Aorta (tissue), 5 donors: ENCODE data around the gene FLVCR1. TPM values are rescaled to one million over a fixed set of nuclear protein-coding genes. Genes with fewer than 3 reads are reported as not detected.

Source experiments
- ATAC-seq: fragments of 200-7000 bp; cut with Tn5 transposase; one replicate; pipeline ENCODE4 v1.9.1; 2022; ENCODE audit warnings: moderate library complexity; ENCODE audit not compliant: low FRiP score
- DNase-seq, 2 donors: peaks; one replicate each; pipeline ENCODE4 v3.0.0-alpha.2; 2020
- H3K27ac ChIP-seq, 2 donors: one replicate each; pipeline ENCODE4 v1.5.1; 2013; ENCODE audit warnings: low read length in 2 of 2, mild to moderate bottlenecking in 2 of 2, moderate library complexity in 2 of 2, control low read depth in 1 of 2, inconsistent platforms in 1 of 2, low read depth in 1 of 2
- H3K27me3 ChIP-seq, 2 donors: one replicate each; pipeline ENCODE4 v1.6.1; 2013; ENCODE audit warnings: control low read depth in 1 of 2, low read length in 1 of 2, mild to moderate bottlenecking in 1 of 2, moderate library complexity in 1 of 2; ENCODE audit not compliant: insufficient read depth in 2 of 2, control insufficient read depth in 1 of 2
- H3K36me3 ChIP-seq, 2 donors: one replicate each; pipeline ENCODE4 v1.6.1; 2013; ENCODE audit warnings: control low read depth in 1 of 2, low read length in 1 of 2, mild to moderate bottlenecking in 1 of 2; ENCODE audit not compliant: insufficient read depth in 2 of 2, control insufficient read depth in 1 of 2
- H3K4me1 ChIP-seq, 2 donors: one replicate each; pipeline ENCODE4 v1.6.1; 2013; ENCODE audit warnings: low read length in 2 of 2, control low read depth in 1 of 2, mild to moderate bottlenecking in 1 of 2, moderate library complexity in 1 of 2; ENCODE audit not compliant: insufficient read depth in 2 of 2, control insufficient read depth in 1 of 2
- H3K4me3 ChIP-seq, 2 donors: one replicate each; pipeline ENCODE4 v1.5.1; 2013; ENCODE audit warnings: low read length in 2 of 2, control low read depth in 1 of 2, mild to moderate bottlenecking in 1 of 2
- H3K9me3 ChIP-seq: one replicate; pipeline ENCODE4 v1.6.1; 2013; ENCODE audit warnings: mild to moderate bottlenecking, low read length; ENCODE audit not compliant: control insufficient read depth
- WGBS, 2 donors: extraction: QIAGEN DNeasy Blood & Tissue Kit; methylation state at CpG; one replicate each; pipeline ENCODE4 v1.1.7; 2013; 5-methylcytosine and 5-hydroxymethylcytosine counted together
- intact Hi-C, 2 donors: fragments of 100-400 bp; cut with DNase I; formaldehyde crosslinking; loops; one replicate each; pipeline versions ENCODE4 v1.14.2 to v1.15.0; 2022
- polyA plus RNA-seq, 2 donors: library from polyadenylated mRNA; stranded (reverse); fragments of 200-250 nt; gene quantifications; one replicate each; pipeline ENCODE4 v1.2.3, GENCODE V29; 2013
- total RNA-seq, 2 donors: library from RNA; stranded (reverse); fragmentation: NEBNext Ultra II Directional; extraction: Animal tissue kit (Norgen Biotek cat#: 25700); gene quantifications; one replicate each; pipeline ENCODE4 v1.2.1, GENCODE V29; 2021
- donor health status: healthy with polysubstance abuse.
- donor health status: Bipolar disorder and iron deficiency.
- donor health status: DM: no; HTN: no; CAD: no.
- donor health status: DM: no; HTN: no; CAD: no.
- donor health status: DM: yes; HTN: yes; CAD: no.

FLVCR1 gene
- total and polyA plus RNA-seq, 4 donors: 2.6 to 7.7 (median 4.9) TPM

- no peaks in the 10 kb centered on the region for H3K9me3 ChIP-seq
- H3K4me1 ChIP-seq: no peaks in the 10 kb centered on the region
- ATAC-seq: no peak
- intact Hi-C loops: no loop called here
- H3K27me3 ChIP-seq: no peaks in the 10 kb centered on the region
- H3K4me3 ChIP-seq: no peak overlapping the region
- no peak for DNase-seq
- WGBS, 2 donors: 100% methylated on average over 1 of the region's 1 CpG
- H3K27ac ChIP-seq: no peak overlapping the region
- H3K36me3 ChIP-seq: no peaks in the 10 kb centered on the region
These were observed 13.9 kb downstream of the FLVCR1 start for GRCh38 chr1:212871976-212872375.

DNA sequence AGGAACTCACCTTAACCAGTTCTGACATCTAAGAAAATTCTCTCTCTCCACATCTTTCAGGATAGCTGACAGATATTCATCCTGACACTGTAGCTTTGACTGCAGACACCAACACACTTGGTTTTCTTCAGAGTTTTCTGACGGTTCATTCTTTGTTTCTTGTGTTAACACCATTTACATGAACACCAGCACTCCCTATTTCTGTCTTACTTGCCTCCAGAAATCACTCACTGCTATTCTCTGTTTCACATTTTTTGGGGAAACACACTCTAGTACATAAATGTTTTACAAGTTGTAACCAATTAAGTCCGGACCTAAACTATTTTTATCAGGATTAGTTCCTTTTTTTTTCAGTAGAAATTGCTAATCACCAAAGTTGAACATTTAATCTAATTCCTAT is 15.4 kb downstream of the FLVCR1 start:
- 68 to 73% methylated on average over 2 of the region's 2 CpGs for WGBS, 2 donors
- no peaks in the 10 kb centered on the region for H3K4me1 ChIP-seq
- DNase-seq (no peak), ATAC-seq (no peak)
- H3K27me3 ChIP-seq: no peaks in the 10 kb centered on the region
- intact Hi-C loops: no loop called here
- no peak overlapping the region for H3K27ac ChIP-seq
- H3K9me3 ChIP-seq: no peaks in the 10 kb centered on the region
- no peak overlapping the region for H3K4me3 ChIP-seq
- no peaks in the 10 kb centered on the region for H3K36me3 ChIP-seq

DNA sequence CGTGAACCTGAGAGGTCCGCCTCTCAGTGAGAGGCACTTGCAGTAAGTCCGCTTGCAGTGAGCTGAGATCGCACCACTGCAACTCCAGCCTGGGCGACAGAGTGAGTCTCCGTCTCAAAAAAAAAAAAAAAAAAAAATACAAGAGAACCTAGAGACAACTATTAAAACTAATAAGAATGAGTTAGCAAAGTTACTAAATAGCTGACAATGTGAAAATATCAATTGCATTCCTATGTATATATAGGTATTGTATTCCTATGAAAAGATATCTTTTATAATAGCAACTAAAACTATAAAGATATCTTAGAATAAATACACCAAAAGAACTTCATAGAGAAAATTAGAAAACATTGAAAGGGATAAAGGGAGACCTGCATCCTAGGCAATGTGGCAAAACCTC is 20.3 kb downstream of the FLVCR1 start:
- H3K4me1 ChIP-seq: no peaks in the 10 kb centered on the region
- H3K9me3 ChIP-seq: no peaks in the 10 kb centered on the region
- ATAC-seq (no peak), DNase-seq (no peak)
- H3K27ac ChIP-seq: no peak overlapping the region
- no peaks in the 10 kb centered on the region for H3K27me3 ChIP-seq
- H3K4me3 ChIP-seq: no peak overlapping the region
- intact Hi-C loops: no loop called here
- no peaks in the 10 kb centered on the region for H3K36me3 ChIP-seq
- 97 to 98% methylated on average over 6 of the region's 6 CpGs for WGBS, 2 donors

DNA sequence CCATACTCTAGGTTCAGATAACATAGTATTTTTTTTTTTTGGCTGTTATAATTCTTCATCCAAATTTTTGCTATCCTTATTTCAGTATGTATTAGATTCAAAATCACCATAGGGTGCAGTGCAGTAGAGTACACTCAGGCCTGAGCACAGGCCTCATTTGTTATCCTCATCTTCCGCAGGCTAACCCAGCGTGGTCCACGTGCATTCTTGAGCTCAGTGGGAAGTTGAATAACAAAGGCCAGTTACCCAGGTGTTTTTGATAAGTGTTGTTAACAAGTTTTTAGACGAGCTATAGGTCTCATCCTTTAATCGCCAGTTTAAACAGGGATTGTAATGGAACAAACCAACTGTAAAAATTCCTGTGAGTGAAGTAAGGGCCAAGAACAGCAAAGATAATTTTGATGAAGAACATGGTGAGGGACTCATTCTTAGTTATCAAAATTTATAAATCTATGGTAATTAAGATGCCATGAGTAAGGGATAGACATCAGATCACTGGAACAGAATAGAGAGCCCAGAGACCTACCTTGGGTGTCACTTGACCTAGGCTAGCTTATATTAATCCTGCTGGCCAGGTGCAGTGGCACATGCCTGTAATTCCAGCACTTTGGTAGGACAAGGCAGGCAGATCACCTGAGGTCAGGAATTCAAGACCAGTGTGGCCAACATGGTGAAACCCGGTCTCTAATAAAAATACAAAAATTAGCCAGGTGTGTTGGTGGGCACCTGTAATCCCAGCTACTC is 22.0 kb downstream of the FLVCR1 start:
- WGBS, 2 donors: 76 to 80% methylated on average over 6 of the region's 6 CpGs
- DNase-seq (no peak), ATAC-seq (no peak)
- H3K9me3 ChIP-seq: no peaks in the 10 kb centered on the region
- H3K27me3 ChIP-seq: no peaks in the 10 kb centered on the region
- H3K36me3 ChIP-seq: no peaks in the 10 kb centered on the region
- H3K4me3 ChIP-seq: no peak overlapping the region
- no peaks in the 10 kb centered on the region for H3K4me1 ChIP-seq
- intact Hi-C loops: no loop called here
- no peak overlapping the region for H3K27ac ChIP-seq

- Histone ChIP-seq H3K36me3 (peaks cover 0 to 2% of the 10 kb centered on the region in 2 donors), H3K4me1 (no peaks in the 10 kb centered on the region), H3K4me3 (no peak overlapping the region), H3K27ac (no peak overlapping the region), H3K9me3 (no peaks in the 10 kb centered on the region), H3K27me3 (no peaks in the 10 kb centered on the region)
- intact Hi-C loops: no loop called here
- WGBS, 2 donors: 83 to 86% methylated on average over 4 of the region's 4 CpGs
- no peak for DNase-seq
- no peak for ATAC-seq
These were observed 26.5 kb downstream of the FLVCR1 start for GRCh38 chr1:212884592-212884991.

- peaks cover 3 to 6% of the 10 kb centered on the region in 2 donors for H3K36me3 ChIP-seq
- DNase-seq: no peak
- H3K4me1 ChIP-seq: no peaks in the 10 kb centered on the region
- no peaks in the 10 kb centered on the region for H3K9me3 ChIP-seq
- ATAC-seq: no peak
- H3K27me3 ChIP-seq: no peaks in the 10 kb centered on the region
- 92 to 98% methylated on average over 1 of the region's 1 CpG for WGBS, 2 donors
- no peak overlapping the region for H3K27ac ChIP-seq
- intact Hi-C loops: no loop called here
- H3K4me3 ChIP-seq: no peak overlapping the region
These were observed 34.0 kb downstream of the FLVCR1 start for GRCh38 chr1:212892108-212892507.

- no peak for DNase-seq
- Histone ChIP-seq H3K27me3 (no peaks in the 10 kb centered on the region), H3K9me3 (peaks cover 4% of the 10 kb centered on the region), H3K4me1 (no peaks in the 10 kb centered on the region), H3K36me3 (peaks cover 3 to 5% of the 10 kb centered on the region in 2 donors), H3K27ac (no peak overlapping the region), H3K4me3 (no peak overlapping the region)
- intact Hi-C loops: no loop called here
- WGBS, 2 donors: 100% methylated on average over 1 of the region's 1 CpG
- ATAC-seq: no peak
These were observed 41.8 kb downstream of the FLVCR1 start for GRCh38 chr1:212899845-212900244.

DNA sequence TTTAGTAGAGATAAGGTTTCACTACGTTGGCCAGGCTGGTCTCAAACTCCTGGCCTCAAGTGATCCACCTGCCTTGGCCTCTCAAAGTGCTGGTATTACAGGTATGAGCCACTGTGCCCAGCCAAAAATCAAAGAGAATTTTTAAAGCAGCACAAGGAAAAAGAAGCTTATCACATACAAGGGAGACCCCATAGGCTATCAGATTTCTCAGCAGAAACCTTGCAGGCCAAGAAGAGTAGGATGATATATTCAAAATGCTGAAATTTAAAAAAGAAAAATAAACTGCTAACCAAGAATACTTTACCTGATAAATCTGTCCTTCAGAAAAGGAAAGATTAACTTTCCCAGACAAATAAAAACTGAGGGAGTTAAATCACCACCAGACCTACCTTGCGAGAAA is 43.2 kb downstream of the FLVCR1 start:
- H3K4me3 ChIP-seq: no peak overlapping the region
- H3K4me1 ChIP-seq: no peaks in the 10 kb centered on the region
- H3K9me3 ChIP-seq: peaks cover 4% of the 10 kb centered on the region
- no peaks in the 10 kb centered on the region for H3K27me3 ChIP-seq
- no peak for ATAC-seq
- intact Hi-C loops: no loop called here
- WGBS, 2 donors: 90 to 91% methylated on average over 2 of the region's 2 CpGs
- peaks cover 3 to 5% of the 10 kb centered on the region in 2 donors for H3K36me3 ChIP-seq
- no peak for DNase-seq
- H3K27ac ChIP-seq: no peak overlapping the region

GRCh38 chr1:212902054-212902453 is 44.0 kb downstream of the FLVCR1 start:
- Histone ChIP-seq H3K9me3 (peaks cover 4% of the 10 kb centered on the region), H3K4me3 (no peak overlapping the region), H3K4me1 (no peaks in the 10 kb centered on the region), H3K27ac (no peak overlapping the region), H3K36me3 (peaks cover under 1 to 5% of the 10 kb centered on the region in 2 donors), H3K27me3 (no peaks in the 10 kb centered on the region)
- WGBS, 2 donors: 96 to 97% methylated on average over 3 of the region's 3 CpGs
- no peak for DNase-seq
- no peak for ATAC-seq
- intact Hi-C loops: no loop called here
